K562 (cell line): Measurements from ENCODE around the gene RBPMS2. TPM values are rescaled to one million over a fixed set of nuclear protein-coding genes. Genes with fewer than 3 reads are reported as not detected.

Experiments
- ATAC-seq: fragments of 200-7000 bp; cut with Tn5 transposase; 3 replicates; pipeline ENCODE4 v1.9.1; 2020; ENCODE audit warnings: moderate library complexity
- BruUV-seq: library from RNA; stranded (reverse); fragments of 400-500 nt; replicated peaks from 2 replicates; lab custom pipeline; 2021; lab: Mats Ljungman, UMichigan
- CTCF ChIA-PET: fragments of 300-600 bp; formaldehyde crosslinking; extraction: SDS; loops from one replicate; lab custom pipeline; 2021; ENCODE audit warnings: low intra/inter-chr PET ratio; lab: Yijun Ruan, JAX
- POLR2A ChIA-PET: fragments of 300-600, 350-650 bp; sonication (Branson Sonifier 250); formaldehyde crosslinking; extraction: SDS; loops from one replicate; lab custom pipeline; 2021; ENCODE audit warnings: antibody characterized with exemption, inconsistent platforms; lab: Yijun Ruan, JAX
- DNase-seq, 4 experiments: peaks; one replicate each; pipeline versions ENCODE4 v3.0.0 to v3.0.0-alpha.2; 2011 to 2018; ENCODE audit warnings: low spot score in 3 of 4, mixed read lengths in 3 of 4; ENCODE audit errors: extremely low read depth in 1 of 4
- FAIRE-seq: peaks from 2 replicates; lab custom pipeline; 2011; peaks lifted over from hg19 to GRCh38; lab: Jason Lieb, UNC
- H2AFZ ChIP-seq: 2 replicates; pipeline ENCODE4 v1.6.0; 2011; ENCODE audit warnings: low read depth, low read length, control low read depth, inconsistent platforms
- H3K27ac ChIP-seq: fragments of 200-600 bp; 3 replicates; pipeline ENCODE4 v1.8.0; 2011; ENCODE audit warnings: low read depth, mild to moderate bottlenecking, control low read depth, inconsistent platforms, low read length, moderate library complexity, mixed read lengths; ENCODE audit errors: extremely low read depth
- H3K27me3 ChIP-seq, 2 experiments: fragments of 300-600 bp in 1 of 2; 2 replicates in 1 of 2; 3 replicates in 1 of 2; pipeline versions ENCODE4 v1.6.0 to v1.8.0; 2011; ENCODE audit warnings: inconsistent platforms in 2 of 2, low read length in 2 of 2, mild to moderate bottlenecking in 1 of 2, mixed read lengths in 1 of 2, moderate library complexity in 1 of 2; ENCODE audit not compliant: control insufficient read depth in 2 of 2, insufficient read depth in 2 of 2
- H3K36me3 ChIP-seq: fragments of 300-600 bp; 3 replicates; pipeline ENCODE4 v1.8.0; 2011; ENCODE audit warnings: mild to moderate bottlenecking, low read length, inconsistent platforms; ENCODE audit not compliant: control insufficient read depth, insufficient read depth
- H3K4me1 ChIP-seq, 2 experiments: fragments of 200-600 bp in 1 of 2; replicated peaks in 1 of 2; 2 replicates in 1 of 2; 3 replicates in 1 of 2; pipeline versions ENCODE4 v1.5.1 to v1.8.0; 2011; ENCODE audit warnings: inconsistent platforms in 2 of 2, low read length in 2 of 2, mild to moderate bottlenecking in 1 of 2, mixed read lengths in 1 of 2, moderate library complexity in 1 of 2; ENCODE audit not compliant: control insufficient read depth in 2 of 2, insufficient read depth in 2 of 2
- H3K4me2 ChIP-seq: 2 replicates; pipeline ENCODE4 v1.6.1; 2011; ENCODE audit warnings: low read length, control low read depth, inconsistent platforms, mixed read lengths; ENCODE audit not compliant: insufficient read depth
- H3K4me3 ChIP-seq: fragments of 200-600 bp; sonication (generic), shearing (Covaris generic); 2 replicates; pipeline ENCODE4 v1.5.1; 2016; ENCODE audit warnings: control low read depth, inconsistent platforms
- H3K79me2 ChIP-seq: fragments of 200-600 bp; 3 replicates; pipeline ENCODE4 v1.8.0; 2011; ENCODE audit warnings: low read length, inconsistent platforms; ENCODE audit not compliant: control insufficient read depth, insufficient read depth
- H3K9ac ChIP-seq, 2 experiments: 2 replicates each; pipeline versions ENCODE4 v1.6.0 to v1.6.1; 2011; ENCODE audit warnings: low read depth in 2 of 2, low read length in 2 of 2, control low read depth in 1 of 2, inconsistent platforms in 1 of 2, mild to moderate bottlenecking in 1 of 2, mixed read lengths in 1 of 2; ENCODE audit not compliant: insufficient read depth in 1 of 2
- H3K9me1 ChIP-seq: one replicate; pipeline ENCODE4 v1.6.0; 2011; ENCODE audit warnings: inconsistent platforms, mild to moderate bottlenecking, low read length, moderate library complexity; ENCODE audit not compliant: control insufficient read depth, insufficient read depth
- H3K9me3 ChIP-seq: replicated peaks from 2 replicates; pipeline ENCODE4 v1.5.1; 2011; ENCODE audit warnings: low read depth, low read length, inconsistent platforms; ENCODE audit not compliant: control insufficient read depth, insufficient read depth
- H4K20me1 ChIP-seq: replicated peaks from 2 replicates; pipeline ENCODE4 v1.6.1; 2011; ENCODE audit warnings: low read length, inconsistent platforms, mixed read lengths; ENCODE audit not compliant: control insufficient read depth, insufficient read depth
- STAT5B ChIP-seq: fragments of 250-450 bp; sonication (Bioruptor Pico); IDR thresholded peaks from 2 replicates; pipeline ENCODE4 v1.8.0; 2021; ENCODE audit warnings: mild to moderate bottlenecking, inconsistent platforms
- WGBS: fragments of 100-300 bp; shearing (Covaris generic); methylation state at CpG from one replicate; pipeline ENCODE4 v1.1.6; 2016; ENCODE audit warnings: low coverage, mixed read lengths; ENCODE audit not compliant: insufficient coverage; ENCODE audit errors: missing lambda C conversion rate; 5-methylcytosine and 5-hydroxymethylcytosine counted together
- in situ Hi-C: fragments of 300-500 bp; cut with MboI; formaldehyde crosslinking; loops from 4 replicates; pipeline ENCODE4 v1.15.0; 2018; ENCODE audit warnings: inconsistent platforms, mixed read lengths
- intact Hi-C: fragments of 100-400 bp; cut with micrococcal nuclease; formaldehyde crosslinking; loops from 2 replicates; pipeline ENCODE4 v1.14.2; 2022
- polyA plus RNA-seq, 8 experiments: library from polyadenylated mRNA; depleted of rRNA in 4 of 8; stranded (reverse) in 5 of 8; unstranded in 3 of 8; fragments of >200 nt; fragmentation: Nextera tagmentation in 2 of 8; fragmentation: Illumina TruSeq in 1 of 8; extraction: Ambion mirVana in 2 of 8; extraction: Trizol in 1 of 8; gene quantifications; 2 replicates each; pipeline versions ENCODE4 v1.2.1 to v1.2.3, GENCODE V29; 2011 to 2014; ENCODE audit warnings: inconsistent platforms in 1 of 8, missing spikeins in 1 of 8
- total RNA-seq, 7 experiments: library from RNA; depleted of rRNA in 6 of 7; stranded (reverse); fragments of >200 nt in 6 of 7; fragmentation: Illumina TruSeq in 2 of 7; extraction: Trizol in 2 of 7; gene quantifications; 2 replicates each; pipeline versions ENCODE4 v1.2.1 to v1.2.3, GENCODE V29; 2011 to 2021; ENCODE audit warnings: low replicate concordance in 1 of 7

The RBPMS2 gene
- total and polyA plus RNA-seq, 9 of the 15 experiments (the other 6 are each of a cell fraction or from before 2014, with no cell fraction given), result 0.11 to 2.6 (median 0.37) TPM; not detected in 1

- no peak for FAIRE-seq
- intact Hi-C loops, result loop anchor here (1.0 to 10.0 kb wide), 5 partner anchors 43 to 124 kb away; no protein-coding TSS in a partner anchor
- no peaks in the 10 kb centered on the region for H3K9me3 ChIP-seq
These were observed 35.3 kb upstream of the RBPMS2 start for GRCh38 chr15:64810497-64811326.

More at GRCh38 chr15:64810497-64811326, 35.3 kb upstream of the RBPMS2 start:
- DNase-seq, result no peak
- 14% methylated on average over 6 of the region's 6 CpGs for WGBS
- Histone ChIP-seq H3K4me3 (no peak overlapping the region), H3K4me2 (no peak overlapping the region), H3K9ac (no peak overlapping the region), H3K36me3 (no peaks in the 10 kb centered on the region), H3K79me2 (no peaks in the 10 kb centered on the region), H3K27ac (no peak overlapping the region), H3K4me1 (peaks cover 13% of the 10 kb centered on the region in 2 experiments), H4K20me1 (no peaks in the 10 kb centered on the region), H3K9me1 (peaks cover 2% of the 10 kb centered on the region), H3K27me3 (peaks cover 3 to 7% of the 10 kb centered on the region in 2 experiments; a peak in 2 of 5 replicates), H2AFZ (no peak overlapping the region)
- CTCF ChIA-PET, result interaction anchor here (0.7 to 2.1 kb wide), 6 partner anchors 44 to 125 kb away, joined by 3 to 11 read pairs (median 4); no protein-coding TSS in a partner anchor
- ATAC-seq, result no peak
- in situ Hi-C loops, result loop anchor here (5.0 kb wide), 1 partner anchor 78 kb away; no protein-coding TSS in a partner anchor
- no TSS peak for BruUV-seq
- TF ChIP-seq STAT5B, result no peak
- POLR2A ChIA-PET, result interaction anchor here (0.7 to 2.0 kb wide), 3 partner anchors 10 to 69 kb away, joined by 3 to 10 read pairs (median 4); no protein-coding TSS in a partner anchor
